T-cell (primary cell): ENCODE data around the gene GREB1. TPM values are rescaled to one million over a fixed set of nuclear protein-coding genes. Genes with fewer than 3 reads are reported as not detected.

Experiments
- ATAC-seq, 4 experiments: fragments of 200-7000 bp in 3 of 4; fragments of 150-1000 bp in 1 of 4; cut with Tn5 transposase; replicated peaks in 1 of 4; 1 replicate in 3 of 4; 2 replicates in 1 of 4; pipeline ENCODE4 v1.10.0; 2021; ENCODE audit warnings: moderate library complexity in 3 of 4, mild to moderate bottlenecking in 2 of 4, moderate number of reproducible peaks in 1 of 4
- CTCF ChIA-PET, 2 donors: fragments of 300-600 bp; sonication (Branson Sonifier 250); formaldehyde crosslinking; loops; one replicate each; lab custom pipeline; 2022; ENCODE audit warnings: antibody characterized with exemption in 2 of 2; lab: Charles Lee
- POLR2A ChIA-PET, 2 donors: fragments of 300-600 bp; sonication (Branson Sonifier 250); formaldehyde crosslinking; loops; one replicate each; lab custom pipeline; 2022; ENCODE audit warnings: antibody characterized with exemption in 2 of 2; lab: Charles Lee
- DNase-seq, 35 experiments: peaks; one replicate each; pipeline versions ENCODE4 v3.0.0 to v3.0.0-alpha.2; 2013 to 2023
- H3K27ac ChIP-seq: one replicate; pipeline ENCODE4 v1.5.1; 2013; ENCODE audit warnings: low read length
- H3K27me3 ChIP-seq, 2 experiments: replicated peaks in 1 of 2; 1 replicate in 1 of 2; 2 replicates in 1 of 2; pipeline versions ENCODE4 v1.6.1 to v1.7.0; 2013; ENCODE audit warnings: low read length in 1 of 2, mixed read lengths in 1 of 2; ENCODE audit not compliant: control insufficient read depth in 2 of 2, insufficient read depth in 2 of 2; ENCODE audit errors: extremely low read depth in 1 of 2
- H3K36me3 ChIP-seq, 2 donors: 1 replicate in 1 of 2; 2 replicates in 1 of 2; pipeline versions ENCODE4 v1.6.1 to v1.7.0; 2013; ENCODE audit warnings: low read length in 1 of 2; ENCODE audit not compliant: control insufficient read depth in 2 of 2, insufficient read depth in 1 of 2; ENCODE audit errors: extremely low read depth in 1 of 2
- H3K4me1 ChIP-seq, 2 experiments: 1 replicate in 1 of 2; 2 replicates in 1 of 2; pipeline versions ENCODE4 v1.6.1 to v1.7.0; 2013; ENCODE audit warnings: low read length in 2 of 2, mixed read lengths in 1 of 2; ENCODE audit not compliant: insufficient read depth in 2 of 2, control insufficient read depth in 1 of 2; ENCODE audit errors: extremely low read depth in 1 of 2
- H3K4me3 ChIP-seq, 2 donors: 1 replicate in 1 of 2; 2 replicates in 1 of 2; pipeline versions ENCODE4 v1.5.1 to v1.7.0; 2013; ENCODE audit warnings: mild to moderate bottlenecking in 2 of 2, low read length in 1 of 2, moderate library complexity in 1 of 2; ENCODE audit not compliant: control insufficient read depth in 1 of 2; ENCODE audit errors: extremely low read depth in 1 of 2
- H3K9me3 ChIP-seq: 2 replicates; pipeline ENCODE4 v1.7.0; 2013
- H3K27ac Mint-ChIP-seq, 2 donors: one replicate each; pipeline ENCODE4 v1.8.0; 2020 to 2021; ENCODE audit warnings: mild to moderate bottlenecking in 2 of 2, mixed read lengths in 2 of 2
- H3K27me3 Mint-ChIP-seq, 2 donors: one replicate each; pipeline ENCODE4 v1.8.0; 2021 to 2022; ENCODE audit warnings: mixed read lengths in 2 of 2
- H3K36me3 Mint-ChIP-seq: one replicate; pipeline ENCODE4 v1.8.0; 2021; ENCODE audit warnings: mixed read lengths
- H3K4me1 Mint-ChIP-seq, 3 donors: one replicate each; pipeline ENCODE4 v1.8.0; 2020 to 2022; ENCODE audit warnings: mixed read lengths in 3 of 3, mild to moderate bottlenecking in 1 of 3
- H3K4me3 Mint-ChIP-seq, 3 donors: one replicate each; pipeline ENCODE4 v1.8.0; 2020 to 2022; ENCODE audit warnings: mild to moderate bottlenecking in 3 of 3, mixed read lengths in 3 of 3, moderate library complexity in 3 of 3
- H3K9me3 Mint-ChIP-seq, 3 donors: one replicate each; pipeline ENCODE4 v1.8.0; 2020 to 2022; ENCODE audit warnings: mixed read lengths in 3 of 3
- WGBS: methylation state at CpG from one replicate; pipeline ENCODE4 v1.1.5; 2013; ENCODE audit warnings: missing lambda C conversion rate; ENCODE audit not compliant: insufficient coverage; 5-methylcytosine and 5-hydroxymethylcytosine counted together
- total RNA-seq, 35 experiments: library from RNA in 6 of 35; stranded (reverse) in 6 of 35; fragments of 120-200 nt in 1 of 35; gene quantifications; one replicate each; pipeline versions ENCODE4 v1.2.1 to v1.2.4 and lab custom pipeline; 2013 to 2026

Gene GREB1
- total RNA-seq, 5 donors from 2014 or later (not counting 1 experiment from before 2014, with no cell fraction given), result 0.23 to 1.2 (median 0.63) TPM

DNA sequence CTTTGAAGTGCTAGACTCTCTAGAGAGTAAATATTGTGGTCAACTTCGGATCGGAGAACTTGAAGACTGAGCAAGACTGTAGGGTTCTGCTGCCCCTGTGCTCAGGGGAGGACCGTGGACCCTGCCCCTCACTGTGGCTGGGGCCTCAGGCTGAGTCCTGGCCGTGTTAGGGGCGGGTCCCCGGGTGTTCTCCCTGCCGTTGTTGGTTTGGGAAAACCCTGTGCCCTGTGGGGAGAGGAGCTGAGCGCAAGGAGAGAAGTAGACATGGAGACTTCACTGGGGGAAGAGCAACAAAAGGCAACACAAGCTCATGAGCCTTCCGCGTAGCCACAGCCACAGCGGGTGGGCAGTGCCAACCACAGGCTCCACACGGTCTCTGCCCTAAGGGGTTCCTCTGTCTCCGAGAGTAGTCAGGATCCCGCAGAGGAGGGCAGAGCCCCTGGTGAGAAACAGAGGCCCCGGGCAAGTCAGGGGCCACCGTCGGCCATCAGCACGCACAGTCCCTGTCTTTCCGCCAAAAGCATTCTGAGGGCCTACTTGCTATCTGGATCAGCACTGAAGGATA, 83.1 kb downstream of the GREB1 start:
- H3K27ac Mint-ChIP-seq, result no peak overlapping the region
- no peak overlapping the region for H3K4me3 Mint-ChIP-seq
- ChIA-PET POLR2A (no interaction called here), CTCF (no interaction called here)
- H3K9me3 Mint-ChIP-seq, result no peaks in the 10 kb centered on the region
- Histone ChIP-seq H3K4me1 (no peaks in the 10 kb centered on the region), H3K4me3 (no peak overlapping the region), H3K9me3 (no peaks in the 10 kb centered on the region), H3K27me3 (peaks cover 0 to 7% of the 10 kb centered on the region in 2 experiments), H3K27ac (no peak overlapping the region), H3K36me3 (no peaks in the 10 kb centered on the region)
- WGBS, result 83% methylated on average over 19 of the region's 19 CpGs
- H3K27me3 Mint-ChIP-seq, result peaks cover 0 to 11% of the 10 kb centered on the region in 2 donors
- ATAC-seq, result no peak
- no peaks in the 10 kb centered on the region for H3K36me3 Mint-ChIP-seq
- no peaks in the 10 kb centered on the region for H3K4me1 Mint-ChIP-seq
- DNase-seq, result no peak

DNA sequence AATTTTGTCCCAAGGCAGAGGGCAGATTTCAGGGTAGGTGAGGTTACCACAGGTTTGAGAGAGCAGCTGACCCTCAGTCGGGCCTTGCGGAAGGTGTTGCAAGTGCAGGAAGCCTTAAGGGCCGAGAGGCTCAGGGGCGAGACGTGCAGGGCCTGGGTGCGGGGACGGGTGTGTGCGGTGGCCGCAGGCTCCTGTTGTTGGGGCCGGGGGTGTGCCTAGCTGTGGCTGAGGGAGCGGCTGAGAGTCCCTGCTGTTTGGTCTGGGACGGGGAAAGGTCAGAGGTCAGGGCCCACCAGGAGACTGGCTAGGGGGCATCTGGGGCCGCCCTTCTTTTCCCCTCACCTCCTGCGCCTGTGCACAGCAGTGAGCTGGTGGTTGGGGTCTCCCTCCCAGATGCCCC, 83.7 kb downstream of the GREB1 start:
- Histone ChIP-seq H3K9me3 (no peaks in the 10 kb centered on the region), H3K27ac (no peak overlapping the region), H3K4me3 (no peak overlapping the region), H3K36me3 (no peaks in the 10 kb centered on the region), H3K27me3 (peaks cover 0 to 8% of the 10 kb centered on the region in 2 experiments), H3K4me1 (no peaks in the 10 kb centered on the region)
- WGBS, result 87% methylated on average over 13 of the region's 14 CpGs
- CTCF ChIA-PET, result no interaction called here
- Mint-ChIP-seq H3K9me3 (no peaks in the 10 kb centered on the region), H3K4me3 (no peak overlapping the region), H3K4me1 (no peaks in the 10 kb centered on the region), H3K27ac (no peak overlapping the region), H3K36me3 (no peaks in the 10 kb centered on the region), H3K27me3 (peaks cover 0 to 7% of the 10 kb centered on the region in 2 donors)
- DNase-seq (no peak), ATAC-seq (no peak)
- POLR2A ChIA-PET, result no interaction called here

DNA sequence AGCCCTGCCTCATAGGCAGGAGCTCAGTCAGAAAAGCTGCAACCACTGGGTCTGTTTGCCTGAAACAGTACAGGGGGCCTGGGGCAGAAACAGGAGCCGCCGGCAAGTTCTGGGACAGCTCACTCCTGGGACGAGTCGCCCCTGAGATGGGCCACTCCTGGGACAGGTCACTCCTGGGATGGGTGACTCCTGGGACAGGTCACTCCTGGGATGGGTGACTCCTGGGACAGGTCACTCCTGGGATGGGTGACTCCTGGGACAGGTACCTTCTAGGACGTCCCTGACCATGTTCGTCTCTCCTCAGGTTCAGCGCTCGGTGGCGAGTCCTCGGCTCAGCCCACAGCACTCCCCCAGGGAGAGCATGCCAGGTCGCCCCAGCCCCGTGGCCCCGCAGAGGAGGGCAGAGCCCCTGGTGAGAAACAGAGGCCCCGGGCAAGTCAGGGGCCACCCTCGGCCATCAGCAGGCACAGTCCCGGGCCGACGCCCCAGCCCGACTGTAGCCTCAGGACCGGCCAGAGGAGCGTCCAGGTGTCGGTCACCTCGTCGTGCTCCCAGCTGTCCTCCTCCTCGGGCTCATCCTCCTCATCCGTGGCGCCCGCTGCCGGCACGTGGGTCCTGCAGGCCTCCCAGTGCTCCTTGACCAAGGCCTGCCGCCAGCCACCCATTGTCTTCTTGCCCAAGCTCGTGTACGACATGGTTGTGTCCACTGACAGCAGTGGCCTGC, 84.3 kb downstream of the GREB1 start:
- Mint-ChIP-seq H3K9me3 (no peaks in the 10 kb centered on the region), H3K4me1 (no peaks in the 10 kb centered on the region), H3K36me3 (no peaks in the 10 kb centered on the region), H3K4me3 (no peak overlapping the region), H3K27ac (no peak overlapping the region), H3K27me3 (peaks cover 0 to 7% of the 10 kb centered on the region in 2 donors)
- DNase-seq, result no peak
- H3K27ac ChIP-seq, result no peak overlapping the region
- no peaks in the 10 kb centered on the region for H3K4me1 ChIP-seq
- peak in 1 of 4 experiments; percentile 20 for ATAC-seq
- H3K36me3 ChIP-seq, result no peaks in the 10 kb centered on the region
- CTCF ChIA-PET, result no interaction called here
- POLR2A ChIA-PET, result no interaction called here
- H3K4me3 ChIP-seq, result no peak overlapping the region
- H3K9me3 ChIP-seq, result no peaks in the 10 kb centered on the region
- WGBS, result 94% methylated on average over 33 of the region's 33 CpGs
- peaks cover 0 to 6% of the 10 kb centered on the region in 2 experiments for H3K27me3 ChIP-seq

GRCh38 chr2:11618708-11619062, 84.8 kb downstream of the GREB1 start:
- no peak overlapping the region for H3K27ac ChIP-seq
- no peaks in the 10 kb centered on the region for H3K36me3 ChIP-seq
- no peak for ATAC-seq
- H3K9me3 ChIP-seq, result no peaks in the 10 kb centered on the region
- H3K4me3 ChIP-seq, result no peak overlapping the region
- 91% methylated on average over 19 of the region's 20 CpGs for WGBS
- H3K27me3 ChIP-seq, result peaks cover 0 to 8% of the 10 kb centered on the region in 2 experiments
- ChIA-PET CTCF (no interaction called here), POLR2A (no interaction called here)
- Mint-ChIP-seq H3K36me3 (no peaks in the 10 kb centered on the region), H3K27ac (no peak overlapping the region), H3K9me3 (no peaks in the 10 kb centered on the region), H3K4me3 (no peak overlapping the region), H3K4me1 (no peaks in the 10 kb centered on the region), H3K27me3 (peaks cover 0 to 7% of the 10 kb centered on the region in 2 donors)
- H3K4me1 ChIP-seq, result no peaks in the 10 kb centered on the region
- DNase-seq, result no peak

DNA sequence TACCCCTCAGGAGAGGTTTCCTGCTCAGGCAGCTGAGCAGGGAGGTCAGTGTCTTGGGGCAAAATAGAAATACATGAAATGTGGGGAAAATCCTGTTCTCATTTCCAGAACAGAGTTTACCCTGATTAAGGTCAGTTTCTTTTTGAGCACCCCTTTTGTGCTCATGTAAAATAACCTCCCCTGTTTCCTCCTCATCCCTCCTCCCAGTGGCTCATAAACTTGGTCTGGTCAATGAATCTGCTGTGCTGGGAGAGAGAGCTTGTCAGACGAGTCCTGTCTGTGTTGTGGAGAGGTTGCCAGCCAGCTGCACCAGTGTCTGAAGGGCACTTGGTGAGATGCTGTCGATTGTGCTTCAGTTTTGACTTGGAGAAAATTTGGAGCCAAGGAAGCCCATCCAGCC, 87.6 kb downstream of the GREB1 start:
- CTCF ChIA-PET, result no interaction called here
- no peaks in the 10 kb centered on the region for H3K9me3 Mint-ChIP-seq
- no peaks in the 10 kb centered on the region for H3K4me1 Mint-ChIP-seq
- DNase-seq (no peak), ATAC-seq (no peak)
- peaks cover 0 to 5% of the 10 kb centered on the region in 2 donors for H3K27me3 Mint-ChIP-seq
- Histone ChIP-seq H3K4me1 (no peaks in the 10 kb centered on the region), H3K27me3 (peaks cover 0 to 5% of the 10 kb centered on the region in 2 experiments), H3K36me3 (no peaks in the 10 kb centered on the region), H3K4me3 (no peak overlapping the region), H3K27ac (no peak overlapping the region), H3K9me3 (no peaks in the 10 kb centered on the region)
- POLR2A ChIA-PET, result no interaction called here
- H3K27ac Mint-ChIP-seq, result no peak overlapping the region
- H3K36me3 Mint-ChIP-seq, result no peaks in the 10 kb centered on the region
- 73% methylated on average over 1 of the region's 2 CpGs for WGBS
- H3K4me3 Mint-ChIP-seq, result no peak overlapping the region

GRCh38 chr2:11622611-11623010, 88.8 kb downstream of the GREB1 start:
- Mint-ChIP-seq H3K27me3 (peaks cover 0 to 1% of the 10 kb centered on the region in 2 donors), H3K4me1 (no peaks in the 10 kb centered on the region), H3K9me3 (peaks cover 0 to 6% (median 4%) of the 10 kb centered on the region in 3 donors), H3K27ac (no peak overlapping the region), H3K4me3 (no peak overlapping the region), H3K36me3 (no peaks in the 10 kb centered on the region)
- ATAC-seq, result no peak
- ChIA-PET CTCF (no interaction called here), POLR2A (no interaction called here)
- DNase-seq, result no peak
- Histone ChIP-seq H3K27me3 (peaks cover 0 to 5% of the 10 kb centered on the region in 2 experiments), H3K9me3 (no peaks in the 10 kb centered on the region), H3K4me1 (no peaks in the 10 kb centered on the region), H3K27ac (no peak overlapping the region), H3K36me3 (no peaks in the 10 kb centered on the region), H3K4me3 (no peak overlapping the region)
- no CpG with 5 or more reads among the region's 1 CpG for WGBS
